HG02938 (cell line): ENCODE results near the gene KLHL18.

Source experiments
- ATAC-seq: cut with Tn5 transposase; IDR thresholded peaks from one replicate; pipeline ENCODE4 v1.9.1; 2021; ENCODE audit warnings: mild to moderate bottlenecking, moderate library complexity; ENCODE audit not compliant: unreplicated experiment

Gene KLHL18

DNA sequence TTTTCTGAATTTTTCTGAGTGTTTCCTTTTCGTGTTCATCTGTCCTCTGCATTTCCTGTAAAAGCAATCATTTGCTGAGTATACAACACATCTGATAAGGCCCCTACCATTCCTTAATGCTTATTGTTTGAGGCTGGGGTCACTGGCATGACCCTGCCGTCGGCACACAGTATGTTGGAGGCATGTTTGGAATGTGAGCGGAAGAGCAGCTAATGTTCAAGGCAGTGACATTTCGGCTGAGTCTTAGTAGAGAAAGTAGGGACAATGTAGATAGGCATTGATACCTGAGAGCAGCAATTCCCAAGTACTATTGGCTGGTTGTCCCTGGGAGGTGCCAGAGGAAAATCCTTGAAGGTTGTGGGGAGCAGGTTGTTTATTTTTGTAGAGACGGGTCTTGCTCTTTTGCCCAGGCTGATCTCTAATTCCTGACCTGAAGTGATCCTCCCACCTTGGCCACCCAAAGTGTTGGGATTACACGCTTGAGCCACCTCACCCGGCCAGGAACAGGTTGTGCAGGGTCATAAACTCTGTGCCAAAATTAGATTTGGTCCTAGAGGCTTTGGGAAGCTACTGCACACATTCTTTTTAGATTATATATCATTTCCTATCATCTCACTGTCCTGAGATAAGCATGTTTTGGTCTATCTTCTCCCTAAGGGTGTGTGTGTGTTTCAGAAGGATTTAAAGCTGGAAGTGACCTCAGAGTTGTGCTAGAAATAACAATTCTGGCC is 111.6 kb downstream of the KLHL18 start:
- ATAC-seq, result no peak

DNA sequence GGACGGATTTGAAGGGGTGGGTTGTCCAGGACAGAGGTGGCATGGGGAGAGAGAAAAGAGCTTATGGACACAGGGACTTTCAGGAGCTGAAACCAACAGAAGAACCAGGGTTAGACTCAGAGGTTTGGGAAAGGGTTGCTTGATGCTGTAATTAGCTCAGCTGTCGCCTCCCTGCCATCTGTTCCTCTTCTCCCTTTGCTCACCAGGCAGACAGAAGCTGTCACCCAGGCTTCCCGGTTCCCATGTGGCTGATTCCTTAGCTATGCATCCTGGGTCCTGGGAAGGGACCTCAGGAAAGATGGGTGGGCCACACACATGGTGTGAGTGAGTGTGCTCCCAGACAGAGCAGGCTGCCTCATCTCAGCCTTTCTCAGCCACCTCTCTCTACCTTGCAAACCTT is 112.1 kb downstream of the KLHL18 start:
- ATAC-seq, result no peak
